ENCODE measurements around the gene CDC42EP3. TPM values are rescaled to one million over a fixed set of nuclear protein-coding genes. Genes with fewer than 3 reads are reported as not detected.

CDC42EP3 gene
- total RNA-seq, 2 donors from 2014 or later: 44.3 to 81.4 TPM

GRCh38 chr2:37602702-37603101, 68.7 kb downstream of the CDC42EP3 start:
- intact Hi-C loops (cut with DNase I): no loop called here
- DNase-seq (no peak), ATAC-seq (no peak)

GRCh38 chr2:37602040-37602439, 69.4 kb downstream of the CDC42EP3 start:
- intact Hi-C loops (cut with DNase I): no loop called here
- ATAC-seq: no peak

GRCh38 chr2:37601569-37601968, 69.9 kb downstream of the CDC42EP3 start:
- intact Hi-C loops (cut with DNase I): no loop called here
- no peak for ATAC-seq
- no peak for DNase-seq

More at GRCh38 chr2:37602040-37602439, 69.4 kb downstream of the CDC42EP3 start:
- no peak for DNase-seq

- no peak for ATAC-seq
- intact Hi-C loops (cut with DNase I): no loop called here
- no peak for DNase-seq
Observed at GRCh38 chr2:37600735-37601134, 70.7 kb downstream of the CDC42EP3 start.

- intact Hi-C loops (cut with DNase I): no loop called here
- ATAC-seq (peak in 1 of 2 donors; percentile 67), DNase-seq (peak; percentile 39)
Observed at GRCh38 chr2:37599688-37600525, 71.5 kb downstream of the CDC42EP3 start.

GRCh38 chr2:37593694-37594093, 77.7 kb downstream of the CDC42EP3 start:
- ATAC-seq (no peak), DNase-seq (no peak)
- intact Hi-C loops (cut with DNase I): no loop called here

GRCh38 chr2:37593024-37593423, 78.4 kb downstream of the CDC42EP3 start:
- intact Hi-C loops (cut with DNase I): no loop called here
- DNase-seq (no peak), ATAC-seq (no peak)

All from left cardiac atrium (tissue), 4 donors.